Colonic mucosa (tissue), 4 donors: Measurements from ENCODE around the gene NDUFB4. TPM values are rescaled to one million over a fixed set of nuclear protein-coding genes. Genes with fewer than 3 reads are reported as not detected.

ENCODE experiments used
- DNase-seq: peaks from one replicate; pipeline ENCODE4 v3.0.0-alpha.2; 2020
- H3K27ac ChIP-seq: fragments of 200-600 bp; one replicate; pipeline ENCODE4 v1.8.0; 2021
- H3K27me3 ChIP-seq: fragments of 200-600 bp; one replicate; pipeline ENCODE4 v1.8.0; 2021
- H3K36me3 ChIP-seq: fragments of 200-600 bp; one replicate; pipeline ENCODE4 v1.8.0; 2021
- H3K4me1 ChIP-seq: fragments of 200-600 bp; one replicate; pipeline ENCODE4 v1.8.0; 2021; ENCODE audit warnings: mild to moderate bottlenecking
- H3K4me3 ChIP-seq: fragments of 200-600 bp; one replicate; pipeline ENCODE4 v1.8.0; 2021
- H3K9ac ChIP-seq, 2 donors: one replicate each; pipeline ENCODE4 v1.7.0; 2013; ENCODE audit warnings: control low read depth in 2 of 2, low read depth in 2 of 2, low read length in 2 of 2
- H3K9me3 ChIP-seq: fragments of 200-600 bp; one replicate; pipeline ENCODE4 v1.8.0; 2021
- intact Hi-C: fragments of 100-400 bp; cut with DNase I; formaldehyde crosslinking; loops from one replicate; pipeline ENCODE4 v1.14.1; 2022
- total RNA-seq, 2 donors: library from RNA; stranded (reverse); fragmentation: NEBNext Ultra II Directional in 1 of 2; extraction: Animal tissue kit (Norgen Biotek cat#: 25700) in 1 of 2; gene quantifications; one replicate each; pipeline ENCODE4 v1.2.1, GENCODE V29; 2021
- TF ChIP-seq, protein P1 (sequence below): fragments of 200-600 bp; IDR thresholded peaks from one replicate; pipeline ENCODE4 v1.8.0; 2022; ENCODE audit warnings: antibody characterized with exemption, mild to moderate bottlenecking
- donor health status: healthy.
- donor health status: DM: no; HTN: no; CAD: no.
- donor health status: DM: no; HTN: no; CAD: no.

NDUFB4 gene
- total RNA-seq: 100 to 1,000 TPM; 183 to 192 TPM

DNA sequence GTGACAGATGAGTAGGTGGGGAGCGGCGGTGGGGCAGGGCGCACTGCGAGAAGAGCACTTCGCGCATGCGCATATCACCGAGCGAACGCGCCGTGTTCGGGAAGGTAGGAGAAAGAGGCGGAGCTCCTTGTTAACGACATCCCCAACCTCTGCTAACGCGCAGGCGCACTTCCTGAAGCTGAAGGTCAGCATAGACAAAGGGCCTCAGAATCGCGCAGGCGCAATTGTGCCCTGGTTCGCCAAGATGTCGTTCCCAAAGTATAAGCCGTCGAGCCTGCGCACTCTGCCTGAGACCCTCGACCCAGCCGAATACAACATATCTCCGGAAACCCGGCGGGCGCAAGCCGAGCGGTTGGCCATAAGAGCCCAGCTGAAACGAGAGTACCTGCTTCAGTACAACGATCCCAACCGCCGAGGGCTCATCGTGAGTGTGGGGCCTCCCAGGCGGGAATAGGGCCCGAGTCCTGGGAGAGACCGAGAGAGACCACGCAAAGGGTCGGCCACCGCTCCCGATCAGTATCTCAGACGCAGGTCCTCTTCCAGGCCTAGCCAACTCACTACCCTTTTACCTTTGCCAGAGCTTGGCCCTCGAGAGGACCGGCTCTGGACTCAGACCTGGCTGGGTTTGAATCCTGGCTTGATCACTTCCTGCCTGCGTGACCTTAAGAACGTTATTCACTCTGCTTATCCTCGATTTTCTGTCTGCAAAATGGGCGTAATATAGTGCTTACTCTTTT lies at the start of gene NDUFB4:
Gene NDUFB4, plus strand, starts transcription at position 221 of the 737 bp plus-strand sequence. Its CDS starts 24 bp downstream, at position 245.
- peaks cover 9% of the 10 kb centered on the region for H3K4me1 ChIP-seq
- peak within 1 kb of the TSS; percentile 87 for H3K27ac ChIP-seq
- no peaks in the 10 kb centered on the region for H3K9me3 ChIP-seq
- intact Hi-C loops: loop anchor here (5.0 kb wide), 1 partner anchor 146 kb away; the partner anchor contains the start of genes GTF2E1 and RABL3
- no peaks in the 10 kb centered on the region for H3K36me3 ChIP-seq
- peak within 1 kb of the TSS; percentile 77 to 97 for H3K9ac ChIP-seq
- peak; percentile 97 for DNase-seq
- no peaks in the 10 kb centered on the region for H3K27me3 ChIP-seq
- TF ChIP-seq, protein P1, sequence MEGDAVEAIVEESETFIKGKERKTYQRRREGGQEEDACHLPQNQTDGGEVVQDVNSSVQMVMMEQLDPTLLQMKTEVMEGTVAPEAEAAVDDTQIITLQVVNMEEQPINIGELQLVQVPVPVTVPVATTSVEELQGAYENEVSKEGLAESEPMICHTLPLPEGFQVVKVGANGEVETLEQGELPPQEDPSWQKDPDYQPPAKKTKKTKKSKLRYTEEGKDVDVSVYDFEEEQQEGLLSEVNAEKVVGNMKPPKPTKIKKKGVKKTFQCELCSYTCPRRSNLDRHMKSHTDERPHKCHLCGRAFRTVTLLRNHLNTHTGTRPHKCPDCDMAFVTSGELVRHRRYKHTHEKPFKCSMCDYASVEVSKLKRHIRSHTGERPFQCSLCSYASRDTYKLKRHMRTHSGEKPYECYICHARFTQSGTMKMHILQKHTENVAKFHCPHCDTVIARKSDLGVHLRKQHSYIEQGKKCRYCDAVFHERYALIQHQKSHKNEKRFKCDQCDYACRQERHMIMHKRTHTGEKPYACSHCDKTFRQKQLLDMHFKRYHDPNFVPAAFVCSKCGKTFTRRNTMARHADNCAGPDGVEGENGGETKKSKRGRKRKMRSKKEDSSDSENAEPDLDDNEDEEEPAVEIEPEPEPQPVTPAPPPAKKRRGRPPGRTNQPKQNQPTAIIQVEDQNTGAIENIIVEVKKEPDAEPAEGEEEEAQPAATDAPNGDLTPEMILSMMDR: no peak
- H3K4me3 ChIP-seq: peak within 1 kb of the TSS; percentile 64

GRCh38 chr3:120550546-120550945 lies 45.6 kb upstream of the NDUFB4 start:
- TF ChIP-seq, protein P1: no peak
- Histone ChIP-seq H3K36me3 (no peaks in the 10 kb centered on the region), H3K4me1 (no peaks in the 10 kb centered on the region), H3K4me3 (no peak overlapping the region), H3K9me3 (no peaks in the 10 kb centered on the region), H3K27me3 (no peaks in the 10 kb centered on the region), H3K9ac (no peak overlapping the region), H3K27ac (no peak overlapping the region)
- no peak for DNase-seq
- intact Hi-C loops: no loop called here

DNA sequence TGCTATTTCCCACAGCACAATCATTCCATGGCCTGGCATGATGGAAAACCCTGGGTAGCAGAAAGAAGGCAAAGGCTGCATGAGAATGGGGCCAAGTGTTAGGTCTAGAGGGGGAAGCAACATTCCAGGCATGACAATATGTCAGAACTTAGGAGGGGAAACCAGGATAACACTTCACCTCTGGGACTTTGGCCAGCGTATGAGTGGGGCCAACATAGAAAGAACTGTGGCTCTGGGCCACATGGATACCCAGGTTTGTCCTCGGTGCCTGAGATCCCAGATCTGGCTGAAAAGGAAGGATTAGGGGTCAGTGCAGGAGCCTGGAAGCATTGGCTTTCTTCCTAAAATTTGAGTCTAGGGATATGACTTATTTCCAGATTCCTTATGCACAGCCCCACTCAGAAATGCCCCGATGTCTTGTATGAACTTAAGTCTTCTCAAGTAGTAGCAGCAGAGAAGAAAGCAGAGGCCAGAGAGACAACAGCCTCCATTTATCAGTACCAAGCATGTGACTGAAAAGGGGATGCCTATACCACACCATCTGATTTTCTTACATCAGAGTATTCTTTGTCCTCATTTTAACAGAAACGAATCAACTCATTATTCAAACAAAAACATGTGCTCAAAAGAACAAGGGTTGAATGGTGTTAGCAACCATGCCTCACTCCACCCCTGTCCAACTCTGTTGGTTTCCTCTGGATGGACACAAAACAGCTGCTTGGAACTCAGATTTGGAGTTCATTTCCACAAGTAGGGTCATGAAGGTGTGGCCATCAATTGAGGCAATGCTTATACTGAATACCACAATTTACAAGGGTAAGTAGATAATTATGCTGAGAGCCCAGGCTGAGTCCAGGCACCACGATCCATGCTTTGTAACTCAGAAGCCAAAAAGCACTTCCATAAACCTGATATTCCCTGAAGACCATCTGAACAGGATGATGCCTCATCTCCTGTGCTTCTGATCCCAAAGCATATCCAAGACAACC lies 43.7 kb upstream of the NDUFB4 start:
- Histone ChIP-seq H3K9ac (no peak overlapping the region), H3K9me3 (no peaks in the 10 kb centered on the region), H3K27ac (no peak overlapping the region), H3K27me3 (no peaks in the 10 kb centered on the region), H3K36me3 (no peaks in the 10 kb centered on the region), H3K4me3 (no peak overlapping the region), H3K4me1 (no peaks in the 10 kb centered on the region)
- TF ChIP-seq, protein P1: no peak
- no peak for DNase-seq
- intact Hi-C loops: no loop called here

DNA sequence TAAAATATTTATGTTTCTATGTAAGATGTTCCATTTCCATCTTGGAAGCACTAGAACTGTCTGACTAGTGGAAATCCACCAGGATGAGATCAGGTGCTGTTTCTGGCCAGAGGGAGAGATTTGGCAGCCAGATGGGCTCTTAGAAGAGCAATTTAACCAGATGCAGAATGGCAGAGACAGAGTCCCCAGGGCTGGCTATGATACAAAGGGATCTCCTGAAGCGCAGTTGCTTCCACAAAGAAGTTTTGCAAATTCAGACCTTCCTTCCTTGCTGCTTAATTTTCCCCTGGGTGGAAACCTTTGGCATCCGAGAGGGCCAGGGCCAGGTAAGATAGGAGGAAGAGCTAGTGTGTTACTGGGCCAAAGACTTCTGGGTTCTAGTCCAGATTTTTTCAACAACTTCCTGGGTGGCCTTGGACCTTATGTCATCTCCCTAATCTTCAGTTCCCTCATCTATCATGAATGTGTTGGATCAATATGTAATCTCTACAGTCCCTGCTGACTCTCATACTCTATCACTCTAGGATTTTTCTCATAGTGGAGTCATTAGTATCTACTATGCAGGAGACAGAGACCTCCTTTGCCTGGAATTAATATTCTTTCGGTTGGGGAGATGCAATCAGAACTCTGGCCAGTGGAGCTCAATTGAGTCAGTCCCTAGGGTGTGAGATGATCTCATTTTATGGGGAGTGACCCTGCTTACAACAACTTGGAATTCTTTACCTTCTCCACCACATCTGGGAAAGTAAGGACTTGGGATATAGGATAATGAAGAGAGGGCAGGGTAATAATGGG lies 41.1 kb upstream of the NDUFB4 start:
- intact Hi-C loops: loop anchor here (5.0 kb wide), 1 partner anchor 313 kb away; no protein-coding TSS in a partner anchor
- no peak overlapping the region for H3K27ac ChIP-seq
- TF ChIP-seq, protein P1: no peak

More for the DNA sequence above, 41.1 kb upstream of the NDUFB4 start:
- DNase-seq: no peak
- Histone ChIP-seq H3K4me3 (no peak overlapping the region), H3K4me1 (peaks cover 3% of the 10 kb centered on the region), H3K9ac (no peak overlapping the region), H3K36me3 (no peaks in the 10 kb centered on the region), H3K9me3 (no peaks in the 10 kb centered on the region), H3K27me3 (no peaks in the 10 kb centered on the region)
